Large intestine (tissue), 3 donors: ENCODE data around the gene FARP1. TPM values are rescaled to one million over a fixed set of nuclear protein-coding genes. Genes with fewer than 3 reads are reported as not detected.

Experiments
- DNase-seq, 2 donors: peaks; one replicate each; pipeline versions ENCODE4 v3.0.0 to v3.0.0-alpha.2; 2013
- H3K27ac ChIP-seq: one replicate; pipeline ENCODE4 v1.5.1; 2013; ENCODE audit warnings: low read length
- H3K27me3 ChIP-seq: 2 replicates; pipeline ENCODE4 v1.6.1; 2013; ENCODE audit warnings: low read length; ENCODE audit not compliant: control insufficient read depth, insufficient read depth
- H3K36me3 ChIP-seq: 2 replicates; pipeline ENCODE4 v1.6.1; 2013; ENCODE audit warnings: low read length; ENCODE audit not compliant: control insufficient read depth, insufficient read depth
- H3K4me1 ChIP-seq: one replicate; pipeline ENCODE4 v1.6.1; 2013; ENCODE audit warnings: low read length; ENCODE audit not compliant: control insufficient read depth, insufficient read depth
- H3K4me3 ChIP-seq: one replicate; pipeline ENCODE4 v1.5.1; 2013; ENCODE audit warnings: low read length
- H3K9me3 ChIP-seq: one replicate; pipeline ENCODE4 v1.6.1; 2013; ENCODE audit warnings: mild to moderate bottlenecking, low read depth, low read length, moderate library complexity; ENCODE audit not compliant: control insufficient read depth
- whole genome bisulfite sequencing: methylation state at CpG from one replicate; pipeline ENCODE4 v1.1.5; 2013; ENCODE audit warnings: low lambda C conversion rate; ENCODE audit not compliant: insufficient coverage; 5-methylcytosine and 5-hydroxymethylcytosine counted together
- polyA plus RNA-seq: library from polyadenylated mRNA; unstranded; fragments of 120-200 nt; gene quantifications from one replicate; pipeline ENCODE4 v1.2.1, GENCODE V29; 2013

The FARP1 gene
- polyA plus RNA-seq, 1 donor: 27.6 TPM

DNA sequence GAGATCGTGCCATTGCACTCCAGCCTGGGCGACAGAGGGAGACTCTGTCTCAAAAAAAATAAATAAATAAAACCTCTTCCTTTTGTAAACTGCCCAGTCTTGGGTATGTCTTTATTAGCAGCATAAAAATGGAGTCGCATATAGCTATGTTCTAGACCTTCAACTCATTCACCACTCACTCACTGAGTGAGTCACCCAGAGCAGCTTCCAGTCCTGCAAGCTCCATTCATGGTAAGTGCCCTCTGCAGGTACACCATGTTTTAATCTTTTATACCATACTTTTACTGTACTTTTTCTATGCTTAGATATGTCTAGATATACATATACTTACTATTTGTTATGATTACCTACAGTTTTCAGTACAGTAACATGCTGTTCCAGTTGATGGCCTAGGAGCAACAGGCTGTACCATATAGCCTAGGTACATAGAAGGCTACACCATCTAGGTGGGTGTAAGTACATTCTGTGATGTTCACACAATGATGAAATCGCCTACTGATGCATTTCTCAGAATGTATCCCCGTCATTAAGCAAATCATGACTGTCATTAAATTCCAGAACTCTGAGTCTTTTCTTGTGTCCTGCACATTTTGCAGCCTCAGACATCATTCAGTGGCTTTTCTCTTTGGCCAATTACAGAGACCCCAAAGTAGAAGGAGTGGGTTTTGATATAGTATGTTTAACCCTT, 13.7 kb upstream of the FARP1 start:
- Histone ChIP-seq H3K9me3 (no peaks in the 10 kb centered on the region), H3K36me3 (no peaks in the 10 kb centered on the region), H3K27me3 (no peaks in the 10 kb centered on the region), H3K4me3 (no peak overlapping the region), H3K27ac (no peak overlapping the region), H3K4me1 (no peaks in the 10 kb centered on the region)
- DNase-seq: no peak
- no CpG with 5 or more reads among the region's 5 CpGs for WGBS

DNA sequence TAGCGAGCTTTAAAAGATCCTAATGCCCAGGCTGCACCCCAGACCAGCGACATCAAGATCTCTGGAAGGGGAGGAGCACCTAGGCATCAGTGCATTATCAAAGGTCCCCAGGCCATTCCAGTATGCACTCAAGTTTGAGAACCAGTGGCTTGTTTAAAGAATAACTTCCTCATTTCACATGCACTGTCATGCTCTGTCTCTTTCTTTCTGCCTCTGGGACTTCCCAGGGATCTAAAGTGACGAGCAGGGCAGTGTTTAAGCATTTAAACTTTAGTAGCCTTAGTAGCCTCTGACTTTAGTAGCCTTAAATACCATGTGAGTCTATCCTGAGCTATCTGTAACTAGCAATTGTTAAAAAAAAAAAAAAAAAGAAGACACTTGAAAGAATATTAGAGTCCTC, 8.9 kb upstream of the FARP1 start:
- Histone ChIP-seq H3K4me1 (no peaks in the 10 kb centered on the region), H3K27me3 (peaks cover 9% of the 10 kb centered on the region), H3K9me3 (no peaks in the 10 kb centered on the region), H3K36me3 (no peaks in the 10 kb centered on the region), H3K27ac (no peak overlapping the region), H3K4me3 (no peak overlapping the region)
- no CpG with 5 or more reads among the region's 3 CpGs for WGBS
- no peak for DNase-seq

DNA sequence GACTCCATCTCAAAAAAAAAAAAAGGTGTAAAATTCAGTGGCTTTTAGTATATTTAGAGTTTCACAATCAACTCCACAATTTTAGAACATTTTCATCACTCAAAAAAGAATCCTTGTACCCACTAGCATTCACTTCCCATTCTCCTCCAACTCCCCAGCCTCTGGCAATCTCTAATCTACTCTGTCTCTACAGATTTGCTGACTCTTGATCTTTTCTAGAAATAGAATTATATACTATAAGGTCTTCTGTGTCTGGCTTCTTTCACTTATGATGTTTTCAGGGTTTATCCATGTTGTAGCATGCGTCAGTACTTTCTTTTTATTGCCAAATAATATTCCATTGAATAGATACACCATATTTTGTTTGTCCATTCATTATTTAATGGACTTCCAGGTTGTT, 8.0 kb upstream of the FARP1 start:
- no peaks in the 10 kb centered on the region for H3K36me3 ChIP-seq
- WGBS: no CpG with 5 or more reads among the region's 1 CpG
- H3K4me3 ChIP-seq: no peak overlapping the region
- DNase-seq: no peak
- no peaks in the 10 kb centered on the region for H3K4me1 ChIP-seq
- no peak overlapping the region for H3K27ac ChIP-seq
- peaks cover 9% of the 10 kb centered on the region for H3K27me3 ChIP-seq
- H3K9me3 ChIP-seq: no peaks in the 10 kb centered on the region

GRCh38 chr13:98141091-98141490, 1.8 kb upstream of the FARP1 start:
- Histone ChIP-seq H3K4me1 (peaks cover 3% of the 10 kb centered on the region), H3K27ac (no peak overlapping the region), H3K4me3 (no peak overlapping the region), H3K36me3 (no peaks in the 10 kb centered on the region), H3K9me3 (no peaks in the 10 kb centered on the region), H3K27me3 (peaks cover 23% of the 10 kb centered on the region)
- no peak for DNase-seq
- whole genome bisulfite sequencing: 100% methylated on average over 1 of the region's 7 CpGs

- Histone ChIP-seq H3K27ac (no peak overlapping the region), H3K27me3 (peaks cover 23% of the 10 kb centered on the region), H3K4me3 (peak overlapping the region; percentile 73), H3K9me3 (no peaks in the 10 kb centered on the region), H3K4me1 (peaks cover 3% of the 10 kb centered on the region), H3K36me3 (no peaks in the 10 kb centered on the region)
- no peak for DNase-seq
- WGBS: no CpG with 5 or more reads among the region's 27 CpGs
Measured at GRCh38 chr13:98141509-98142379, 1.1 kb upstream of the FARP1 start.

GRCh38 chr13:98143157-98143553, 261 bp downstream of the FARP1 start:
- Histone ChIP-seq H3K36me3 (no peaks in the 10 kb centered on the region), H3K27me3 (peaks cover 20% of the 10 kb centered on the region), H3K4me3 (no peak overlapping the region), H3K9me3 (no peaks in the 10 kb centered on the region), H3K27ac (no peak overlapping the region), H3K4me1 (peaks cover 3% of the 10 kb centered on the region)
- DNase-seq: no peak
- no CpG with 5 or more reads among the region's 66 CpGs for WGBS

DNA sequence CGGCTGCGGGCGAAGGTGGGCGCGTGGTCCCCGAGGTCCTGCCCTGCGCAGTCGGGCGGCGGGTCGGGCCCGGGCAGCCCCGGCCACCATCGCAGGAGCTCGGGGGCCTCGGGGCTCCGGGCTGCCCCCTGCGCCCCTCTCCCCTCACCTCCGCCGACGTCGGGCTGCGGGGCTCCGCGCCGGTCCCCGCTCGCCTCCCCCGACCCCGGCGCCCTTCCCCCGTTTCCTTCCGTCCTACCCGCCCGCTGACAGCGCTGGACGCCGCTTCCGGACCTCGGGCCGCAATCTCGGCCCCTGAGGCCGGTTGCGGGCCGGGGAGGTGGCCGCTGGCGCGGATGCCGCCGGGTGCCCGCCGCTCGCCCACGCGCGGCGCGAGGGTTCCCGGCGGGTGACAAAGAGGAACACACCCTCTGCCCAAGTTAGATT, 720 bp downstream of the FARP1 start:
- Histone ChIP-seq H3K36me3 (no peaks in the 10 kb centered on the region), H3K9me3 (no peaks in the 10 kb centered on the region), H3K27ac (no peak overlapping the region), H3K4me3 (peak overlapping the region; percentile 50), H3K27me3 (peaks cover 15% of the 10 kb centered on the region), H3K4me1 (peaks cover 3% of the 10 kb centered on the region)
- no CpG with 5 or more reads among the region's 60 CpGs for WGBS
- DNase-seq: peak in 1 of 2 donors; percentile 49

- H3K36me3 ChIP-seq: no peaks in the 10 kb centered on the region
- peaks cover 3% of the 10 kb centered on the region for H3K4me1 ChIP-seq
- H3K27ac ChIP-seq: peak overlapping the region; percentile 2
- H3K9me3 ChIP-seq: no peaks in the 10 kb centered on the region
- WGBS: no CpG with 5 or more reads among the region's 21 CpGs
- DNase-seq: peak in 1 of 2 donors; percentile 55
- peaks cover 13% of the 10 kb centered on the region for H3K27me3 ChIP-seq
- peak overlapping the region; percentile 50 for H3K4me3 ChIP-seq
Measured at GRCh38 chr13:98144027-98144741, 1.3 kb downstream of the FARP1 start.

GRCh38 chr13:98144801-98145350, 2.0 kb downstream of the FARP1 start:
- H3K27ac ChIP-seq: no peak overlapping the region
- H3K4me3 ChIP-seq: peak overlapping the region; percentile 50
- H3K27me3 ChIP-seq: peaks cover 13% of the 10 kb centered on the region
- DNase-seq: peak in 1 of 2 donors; percentile 11
- no peaks in the 10 kb centered on the region for H3K36me3 ChIP-seq
- no peaks in the 10 kb centered on the region for H3K9me3 ChIP-seq
- no CpG with 5 or more reads among the region's 10 CpGs for WGBS
- H3K4me1 ChIP-seq: peaks cover 3% of the 10 kb centered on the region

DNA sequence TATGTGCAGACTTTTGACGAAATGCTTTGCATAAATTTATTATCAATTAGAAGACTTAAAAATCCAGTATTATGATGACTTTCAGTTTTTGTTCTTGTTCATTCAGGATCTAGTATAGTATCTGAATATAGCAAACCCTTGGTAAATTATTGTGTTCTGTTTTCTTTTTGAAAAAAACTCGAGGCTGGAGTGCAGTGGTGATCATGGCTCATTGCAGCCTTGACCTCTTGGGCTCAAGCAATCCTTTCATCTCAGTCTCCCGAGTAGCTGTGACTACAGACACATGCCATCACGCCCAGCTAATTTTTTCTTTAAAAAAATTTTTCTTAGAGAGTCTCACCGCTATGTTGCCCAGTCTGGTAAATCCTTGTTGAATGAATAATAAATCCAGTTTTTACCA, 4.6 kb downstream of the FARP1 start:
- no peak for DNase-seq
- H3K27ac ChIP-seq: no peak overlapping the region
- no peaks in the 10 kb centered on the region for H3K27me3 ChIP-seq
- WGBS: no CpG with 5 or more reads among the region's 5 CpGs
- no peaks in the 10 kb centered on the region for H3K4me1 ChIP-seq
- H3K36me3 ChIP-seq: no peaks in the 10 kb centered on the region
- H3K4me3 ChIP-seq: no peak overlapping the region
- H3K9me3 ChIP-seq: no peaks in the 10 kb centered on the region
